HG03378 (cell line): Measurements from ENCODE around the gene FBXO36.
"Not testable (repeated sequence)": the region's sequence is repeated elsewhere in the genome, so short reads cannot be mapped to it uniquely, and the experiment has no call there.

ENCODE experiments used
- ATAC-seq: cut with Tn5 transposase; IDR thresholded peaks from one replicate; pipeline ENCODE4 v1.9.1; 2021; ENCODE audit warnings: mild to moderate bottlenecking, moderate library complexity; ENCODE audit not compliant: unreplicated experiment

The FBXO36 gene

GRCh38 chr2:229956491-229956890 lies 34.2 kb downstream of the FBXO36 start:
- ATAC-seq = no peak

GRCh38 chr2:229963596-229963995 lies 41.3 kb downstream of the FBXO36 start:
- not testable (repeated sequence) for ATAC-seq

- ATAC-seq = no peak
These were observed 47.6 kb downstream of the FBXO36 start for GRCh38 chr2:229969921-229970320.

GRCh38 chr2:229970406-229970805 lies 48.1 kb downstream of the FBXO36 start:
- no peak for ATAC-seq

- ATAC-seq = no peak
These were observed 49.0 kb downstream of the FBXO36 start for GRCh38 chr2:229971298-229971790.

GRCh38 chr2:229974266-229974665 lies 52.0 kb downstream of the FBXO36 start:
- ATAC-seq = no peak

- ATAC-seq = peak; percentile 65
These were observed 58.3 kb downstream of the FBXO36 start for GRCh38 chr2:229980431-229981184.

GRCh38 chr2:229993236-229993635 lies 70.9 kb downstream of the FBXO36 start:
- ATAC-seq = no peak

- ATAC-seq = no peak
These were observed 74.0 kb downstream of the FBXO36 start for GRCh38 chr2:229996320-229996719.

GRCh38 chr2:229997565-229997964 lies 75.3 kb downstream of the FBXO36 start:
- no peak for ATAC-seq

- ATAC-seq = peak; percentile 97
These were observed 78.0 kb downstream of the FBXO36 start for GRCh38 chr2:230000118-230000841.

GRCh38 chr2:230007931-230008707 lies 85.8 kb downstream of the FBXO36 start:
- no peak for ATAC-seq

GRCh38 chr2:230008708-230009066 lies 86.4 kb downstream of the FBXO36 start:
- no peak for ATAC-seq

GRCh38 chr2:230010501-230010900 lies 88.2 kb downstream of the FBXO36 start:
- no peak for ATAC-seq

GRCh38 chr2:230011617-230012016 lies 89.3 kb downstream of the FBXO36 start:
- ATAC-seq = no peak

- no peak for ATAC-seq
These were observed 90.1 kb downstream of the FBXO36 start for GRCh38 chr2:230012267-230012884.

- no peak for ATAC-seq
These were observed 94.5 kb downstream of the FBXO36 start for GRCh38 chr2:230016844-230017243.

GRCh38 chr2:230018153-230018552 lies 95.8 kb downstream of the FBXO36 start:
- no peak for ATAC-seq

- ATAC-seq = no peak
These were observed 97.4 kb downstream of the FBXO36 start for GRCh38 chr2:230019742-230020141.

GRCh38 chr2:230023313-230023712 lies 101.0 kb downstream of the FBXO36 start:
- ATAC-seq = no peak

GRCh38 chr2:230042195-230042594 lies 119.9 kb downstream of the FBXO36 start:
- no peak for ATAC-seq
